HG03066 (cell line): ENCODE measurements around the gene DST.

Source experiments
- ATAC-seq: cut with Tn5 transposase; IDR thresholded peaks from one replicate; pipeline ENCODE4 v1.9.1; 2021; ENCODE audit warnings: low read depth; ENCODE audit not compliant: unreplicated experiment

DST gene

GRCh38 chr6:56628105-56628504 lies 14.6 kb downstream of the DST start:
- ATAC-seq, result no peak

GRCh38 chr6:56625356-56625755 lies 17.3 kb downstream of the DST start:
- ATAC-seq, result no peak

- no peak for ATAC-seq
Observed at GRCh38 chr6:56624728-56625069, 18.0 kb downstream of the DST start.

- no peak for ATAC-seq
Observed at GRCh38 chr6:56624046-56624727, 18.5 kb downstream of the DST start.

GRCh38 chr6:56620229-56620868 lies 22.3 kb downstream of the DST start:
- no peak for ATAC-seq

- no peak for ATAC-seq
Observed at GRCh38 chr6:56618050-56618449, 24.6 kb downstream of the DST start.

- no peak for ATAC-seq
Observed at GRCh38 chr6:56616967-56617366, 25.7 kb downstream of the DST start.

- no peak for ATAC-seq
Observed at GRCh38 chr6:56613247-56613851, 29.3 kb downstream of the DST start.

- no peak for ATAC-seq
Observed at GRCh38 chr6:56608332-56608731, 34.4 kb downstream of the DST start.

GRCh38 chr6:56607111-56607752 lies 35.5 kb downstream of the DST start:
- ATAC-seq, result no peak

- ATAC-seq, result no peak
Observed at GRCh38 chr6:56605435-56605834, 37.3 kb downstream of the DST start.

- ATAC-seq, result no peak
Observed at GRCh38 chr6:56604186-56604585, 38.5 kb downstream of the DST start.

- no peak for ATAC-seq
Observed at GRCh38 chr6:56601390-56601789, 41.3 kb downstream of the DST start.

GRCh38 chr6:56595490-56596122 lies 47.1 kb downstream of the DST start:
- ATAC-seq, result no peak

GRCh38 chr6:56594699-56595098 lies 48.0 kb downstream of the DST start:
- ATAC-seq, result no peak

- ATAC-seq, result peak; percentile 95
Observed at GRCh38 chr6:56593801-56594318, 48.8 kb downstream of the DST start.

GRCh38 chr6:56582236-56582635 lies 60.5 kb downstream of the DST start:
- no peak for ATAC-seq

GRCh38 chr6:56581296-56581925 lies 61.3 kb downstream of the DST start:
- no peak for ATAC-seq

GRCh38 chr6:56580271-56580670 lies 62.4 kb downstream of the DST start:
- no peak for ATAC-seq

GRCh38 chr6:56579155-56579851 lies 63.4 kb downstream of the DST start:
- no peak for ATAC-seq
